HG03139 (cell line): Measurements from ENCODE around the gene CDH23.

Source experiments
- ATAC-seq: cut with Tn5 transposase; IDR thresholded peaks from one replicate; pipeline ENCODE4 v1.9.1; 2021; ENCODE audit not compliant: unreplicated experiment

The CDH23 gene

GRCh38 chr10:71462062-71462935 is 65.6 kb downstream of the CDH23 start:
- ATAC-seq = no peak

- ATAC-seq = no peak
Measured at GRCh38 chr10:71463111-71463510, 66.4 kb downstream of the CDH23 start.

- no peak for ATAC-seq
Measured at GRCh38 chr10:71465551-71466252, 69.0 kb downstream of the CDH23 start.

GRCh38 chr10:71466330-71466729 is 69.6 kb downstream of the CDH23 start:
- no peak for ATAC-seq

- ATAC-seq = no peak
Measured at GRCh38 chr10:71467161-71467560, 70.4 kb downstream of the CDH23 start.

- no peak for ATAC-seq
Measured at GRCh38 chr10:71467569-71468362, 71.0 kb downstream of the CDH23 start.

GRCh38 chr10:71468363-71469094 is 71.8 kb downstream of the CDH23 start:
- no peak for ATAC-seq

- ATAC-seq = no peak
Measured at GRCh38 chr10:71471006-71471405, 74.3 kb downstream of the CDH23 start.

- no peak for ATAC-seq
Measured at GRCh38 chr10:71471957-71472365, 75.2 kb downstream of the CDH23 start.

GRCh38 chr10:71472466-71472865 is 75.7 kb downstream of the CDH23 start:
- ATAC-seq = no peak

- ATAC-seq = no peak
Measured at GRCh38 chr10:71472912-71473311, 76.2 kb downstream of the CDH23 start.

GRCh38 chr10:71473671-71474599 is 77.2 kb downstream of the CDH23 start:
- no peak for ATAC-seq

- no peak for ATAC-seq
Measured at GRCh38 chr10:71474702-71475242, 78.1 kb downstream of the CDH23 start.

- ATAC-seq = no peak
Measured at GRCh38 chr10:71475243-71475871, 78.6 kb downstream of the CDH23 start.

- no peak for ATAC-seq
Measured at GRCh38 chr10:71476228-71477011, 79.7 kb downstream of the CDH23 start.

GRCh38 chr10:71478173-71478572 is 81.5 kb downstream of the CDH23 start:
- ATAC-seq = no peak

- ATAC-seq = no peak
Measured at GRCh38 chr10:71478813-71479365, 82.2 kb downstream of the CDH23 start.

GRCh38 chr10:71479831-71480230 is 83.1 kb downstream of the CDH23 start:
- ATAC-seq = no peak
